Measurements from ENCODE around the gene CAMTA2. TPM values are rescaled to one million over a fixed set of nuclear protein-coding genes. Genes with fewer than 3 reads are reported as not detected.
A peak's percentile ranks its signal among the peaks of the same experiment; 100 is the strongest.

CAMTA2 gene
- total and polyA plus RNA-seq, 7 donors, result 30.3 to 60.8 (median 48.4) TPM

GRCh38 chr17:4978726-4979125, 8.7 kb downstream of the CAMTA2 start:
- ATAC-seq (no peak), DNase-seq (no peak)
- peaks cover 15% of the 10 kb centered on the region for H3K4me1 ChIP-seq
- H3K27ac ChIP-seq, result no peak overlapping the region
- no peaks in the 10 kb centered on the region for H3K27me3 ChIP-seq (ENCODE audit: insufficient read depth in 3 of 3, low read length in 2 of 3)
- intact Hi-C loops (cut with DNase I), result no loop called here
- no peak for TF ChIP-seq CTCF (IDR thresholded peaks at IDR 0.05)
- no peak overlapping the region for H3K4me3 ChIP-seq
- H3K9me3 ChIP-seq, result no peaks in the 10 kb centered on the region
- H3K36me3 ChIP-seq (ENCODE audit: insufficient read depth in 1 of 2, low read depth in 1 of 2), result peaks cover 11 to 91% of the 10 kb centered on the region in 2 donors

DNA sequence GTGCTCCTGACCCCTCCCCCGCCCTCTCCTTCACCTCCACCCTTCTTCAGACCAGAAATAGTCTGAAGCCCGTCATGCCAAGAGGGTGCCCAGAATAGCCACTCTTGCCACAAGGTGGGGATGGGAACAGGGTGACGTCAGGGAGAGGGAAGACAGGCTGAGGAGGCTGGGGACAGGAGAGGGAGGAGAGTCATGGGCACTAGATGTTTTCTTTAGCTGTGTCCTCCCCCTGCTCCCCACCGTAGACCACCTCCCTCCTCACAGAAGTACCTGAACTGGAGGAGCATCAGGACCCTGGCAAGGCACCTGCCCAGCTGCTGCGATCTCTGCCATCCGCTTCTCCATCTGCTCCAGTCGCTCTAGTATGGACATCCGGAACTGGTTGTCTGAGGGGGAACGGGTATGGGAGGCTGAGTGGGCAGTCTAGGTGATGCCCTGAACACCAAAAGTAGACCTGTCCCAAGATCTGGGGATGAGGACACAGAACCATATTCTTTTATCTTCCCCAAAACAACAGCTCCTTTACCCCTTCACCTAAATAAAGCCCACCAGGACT, 13.3 kb downstream of the CAMTA2 start:
- intact Hi-C loops (cut with DNase I), result no loop called here
- 27 to 54% (median 40%) methylated on average over 9 of the region's 9 CpGs for WGBS, 3 donors
- peaks cover 34% of the 10 kb centered on the region for H3K4me1 ChIP-seq
- H3K27ac ChIP-seq, result peak overlapping the region; percentile 86
- H3K9me3 ChIP-seq, result no peaks in the 10 kb centered on the region
- peak overlapping the region; percentile 22 for H3K4me3 ChIP-seq
- peaks cover 9 to 92% of the 10 kb centered on the region in 2 donors for H3K36me3 ChIP-seq (ENCODE audit: insufficient read depth in 1 of 2, low read depth in 1 of 2)
- no peaks in the 10 kb centered on the region for H3K27me3 ChIP-seq (ENCODE audit: insufficient read depth in 3 of 3, low read length in 2 of 3)
- peak; percentile 65 to 89 for DNase-seq
- TF ChIP-seq CTCF (IDR thresholded peaks at IDR 0.05), result no peak
- ATAC-seq, result peak; percentile 89 to 95 (median 94)

DNA sequence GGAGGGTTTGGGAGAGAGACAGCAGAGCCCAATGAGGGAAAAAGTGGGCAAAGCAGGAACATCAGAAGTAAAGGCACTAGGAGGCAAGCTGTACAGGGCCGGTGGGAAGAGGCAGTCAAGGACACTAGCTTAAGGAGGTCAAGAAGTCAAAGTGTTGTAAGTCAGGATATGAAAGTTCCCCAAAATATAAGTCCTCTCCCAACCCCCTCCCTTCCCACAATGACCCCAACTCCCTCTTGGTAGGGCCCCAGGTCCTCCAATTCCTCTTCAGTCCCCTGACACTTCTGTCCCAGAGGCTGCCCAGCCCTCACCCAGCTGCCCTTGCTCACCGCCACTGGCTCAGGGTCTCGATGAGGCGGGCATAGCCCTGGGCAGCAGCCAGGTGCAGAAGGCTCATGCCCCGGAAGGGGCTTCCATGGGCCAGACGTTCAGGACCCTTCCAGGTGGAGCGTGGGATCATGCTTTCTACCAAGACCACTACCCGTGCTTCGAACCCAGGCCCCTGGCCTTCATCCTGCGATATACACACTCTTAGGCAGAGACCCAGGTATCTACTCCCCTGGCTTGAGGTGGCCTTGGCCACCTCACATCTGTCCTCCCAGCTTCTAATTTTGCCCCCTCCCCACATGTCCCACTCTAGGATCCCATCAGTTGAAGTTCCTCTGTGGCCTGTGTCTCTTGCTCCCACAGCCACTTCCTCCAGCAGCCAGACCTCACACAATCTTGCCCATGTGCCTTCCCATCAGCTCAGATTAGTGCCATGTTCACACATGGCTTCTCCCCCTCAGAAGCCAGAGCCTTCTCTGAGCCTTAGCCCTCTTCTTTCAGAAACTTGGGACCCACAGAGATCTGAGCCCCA, 14.0 kb downstream of the CAMTA2 start:
- intact Hi-C loops (cut with DNase I), result no loop called here
- no peak for TF ChIP-seq CTCF (IDR thresholded peaks at IDR 0.05)
- no peak for DNase-seq
- WGBS, 3 donors, result 76 to 83% (median 81%) methylated on average over 10 of the region's 10 CpGs
- Histone ChIP-seq H3K27me3 (ENCODE audit: insufficient read depth in 3 of 3, low read length in 2 of 3) (no peaks in the 10 kb centered on the region), H3K9me3 (no peaks in the 10 kb centered on the region), H3K36me3 (ENCODE audit: insufficient read depth in 1 of 2, low read depth in 1 of 2) (peaks cover 9 to 92% of the 10 kb centered on the region in 2 donors), H3K4me3 (peak overlapping the region; percentile 22), H3K4me1 (peaks cover 41% of the 10 kb centered on the region), H3K27ac (peak overlapping the region; percentile 86)
- ATAC-seq, result peak in 2 of 4 donors; percentile 3 to 22

DNA sequence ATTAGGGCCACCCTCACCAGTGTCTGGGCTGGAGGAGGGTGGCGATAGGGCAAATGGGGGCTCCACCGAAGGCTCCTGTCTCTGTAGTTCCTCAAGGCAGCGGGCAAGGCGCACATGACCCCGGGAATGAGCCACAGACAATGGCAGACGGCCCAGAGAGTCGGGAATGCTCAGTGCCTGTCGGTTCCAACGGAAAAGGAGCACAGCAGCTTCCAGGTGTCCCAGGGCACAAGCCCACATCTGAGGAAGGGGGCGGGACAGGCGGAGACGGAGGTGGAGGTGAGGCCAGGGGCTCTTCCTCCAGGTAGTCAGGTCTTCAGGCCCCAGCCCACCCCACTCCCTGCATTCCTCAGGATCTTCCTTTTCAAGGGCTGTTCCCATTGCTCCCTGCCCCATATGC, 14.7 kb downstream of the CAMTA2 start:
- no peak for TF ChIP-seq CTCF (IDR thresholded peaks at IDR 0.05)
- intact Hi-C loops (cut with DNase I), result no loop called here
- peak in 1 of 4 donors; percentile 9 for ATAC-seq

More for the DNA sequence above, 14.7 kb downstream of the CAMTA2 start:
- no peaks in the 10 kb centered on the region for H3K9me3 ChIP-seq
- DNase-seq, result peak in 1 of 2 donors; percentile 72
- no peaks in the 10 kb centered on the region for H3K27me3 ChIP-seq (ENCODE audit: insufficient read depth in 3 of 3, low read length in 2 of 3)
- H3K27ac ChIP-seq, result peak overlapping the region; percentile 86
- WGBS, 3 donors, result 43 to 65% (median 45%) methylated on average over 10 to 12 of the region's 12 CpGs
- H3K4me3 ChIP-seq, result peak overlapping the region; percentile 22
- H3K36me3 ChIP-seq (ENCODE audit: insufficient read depth in 1 of 2, low read depth in 1 of 2), result peaks cover 8 to 84% of the 10 kb centered on the region in 2 donors
- peaks cover 43% of the 10 kb centered on the region for H3K4me1 ChIP-seq
